Spleen (tissue), 7 donors: ENCODE data around the gene OCRL.

ENCODE experiments used
- POLR2A ChIP-seq, 3 donors: fragments of 450-650 bp; IDR thresholded peaks; one replicate each; pipeline ENCODE4 v1.5.1; 2017; ENCODE audit warnings: antibody characterized with exemption in 3 of 3, mild to moderate bottlenecking in 1 of 3
- POLR2AphosphoS5 ChIP-seq, 3 donors: sonication (generic); formaldehyde crosslinking; IDR thresholded peaks; one replicate each; pipeline ENCODE4 v1.5.1; 2017; ENCODE audit warnings: antibody characterized with exemption in 3 of 3
- TF ChIP-seq, protein P1 (sequence below), 11 experiments: fragments of 200-600 bp in 7 of 11; fragments of 450-650 bp in 4 of 11; sonication (generic) in 4 of 11; IDR thresholded peaks in 8 of 11; conservative IDR thresholded peaks in 3 of 11; 1 replicate in 7 of 11; 2 replicates in 4 of 11; pipeline versions ENCODE4 v1.4.0 to v1.8.0; 2016 to 2021; ENCODE audit warnings: antibody characterized with exemption in 11 of 11, inconsistent platforms in 4 of 11, mild to moderate bottlenecking in 1 of 11
- donor health status: DM: no; HTN: no; CAD: no; lungs with moderate emphysema.
- donor health status: DM: no; HTN: no; CAD: no.
- donor health status: DM: no; HTN: no; CAD: no.

DNA sequence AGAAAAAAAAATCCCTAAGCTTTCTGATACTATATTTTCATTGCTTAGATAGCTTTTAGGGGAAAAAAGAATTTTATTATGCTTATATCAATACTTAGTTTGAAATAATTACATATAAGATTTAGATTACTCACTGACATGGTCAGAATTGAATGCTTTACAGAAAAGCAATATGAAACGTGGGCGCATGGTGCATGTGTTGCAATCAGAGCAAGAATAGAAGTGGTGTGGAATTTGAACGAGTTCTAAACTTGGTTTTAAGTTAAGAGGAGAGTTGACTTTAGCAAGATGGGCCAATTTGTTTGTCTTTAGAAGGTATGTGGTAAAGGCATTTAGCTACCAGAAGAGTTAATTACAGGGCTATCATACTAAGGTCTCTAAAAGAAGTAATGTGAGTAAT, 21.4 kb downstream of the OCRL start:
- TF ChIP-seq POLR2A (IDR thresholded peaks at IDR 0.05) (no peak), POLR2AphosphoS5 (IDR thresholded peaks at IDR 0.05) (no peak)
- TF ChIP-seq, protein P1, sequence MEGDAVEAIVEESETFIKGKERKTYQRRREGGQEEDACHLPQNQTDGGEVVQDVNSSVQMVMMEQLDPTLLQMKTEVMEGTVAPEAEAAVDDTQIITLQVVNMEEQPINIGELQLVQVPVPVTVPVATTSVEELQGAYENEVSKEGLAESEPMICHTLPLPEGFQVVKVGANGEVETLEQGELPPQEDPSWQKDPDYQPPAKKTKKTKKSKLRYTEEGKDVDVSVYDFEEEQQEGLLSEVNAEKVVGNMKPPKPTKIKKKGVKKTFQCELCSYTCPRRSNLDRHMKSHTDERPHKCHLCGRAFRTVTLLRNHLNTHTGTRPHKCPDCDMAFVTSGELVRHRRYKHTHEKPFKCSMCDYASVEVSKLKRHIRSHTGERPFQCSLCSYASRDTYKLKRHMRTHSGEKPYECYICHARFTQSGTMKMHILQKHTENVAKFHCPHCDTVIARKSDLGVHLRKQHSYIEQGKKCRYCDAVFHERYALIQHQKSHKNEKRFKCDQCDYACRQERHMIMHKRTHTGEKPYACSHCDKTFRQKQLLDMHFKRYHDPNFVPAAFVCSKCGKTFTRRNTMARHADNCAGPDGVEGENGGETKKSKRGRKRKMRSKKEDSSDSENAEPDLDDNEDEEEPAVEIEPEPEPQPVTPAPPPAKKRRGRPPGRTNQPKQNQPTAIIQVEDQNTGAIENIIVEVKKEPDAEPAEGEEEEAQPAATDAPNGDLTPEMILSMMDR (IDR thresholded peaks at IDR 0.05 in 8 of 11, conservative IDR thresholded peaks at IDR 0.05 in 3 of 11) = no peak
